Fibroblast of lung (primary cell): ENCODE results near the gene NOX3. TPM values are rescaled to one million over a fixed set of nuclear protein-coding genes. Genes with fewer than 3 reads are reported as not detected.
A peak's percentile ranks its signal among the peaks of the same experiment; 100 is the strongest.

Experiments
- DNase-seq, 2 donors: peaks; one replicate each; pipeline versions ENCODE4 v3.0.0 to v3.0.0-alpha.2; 2010; ENCODE audit warnings: low read depth in 2 of 2
- H2AFZ ChIP-seq: 2 replicates; pipeline ENCODE4 v1.5.1; 2012; ENCODE audit warnings: low read length, control low read depth, inconsistent platforms
- H3K27ac ChIP-seq: 2 replicates; pipeline ENCODE4 v1.5.1; 2011; ENCODE audit warnings: low read length, control low read depth; ENCODE audit not compliant: insufficient read depth
- H3K27me3 ChIP-seq: 2 replicates; pipeline ENCODE4 v1.5.1; 2011; ENCODE audit warnings: mild to moderate bottlenecking, low read length; ENCODE audit not compliant: control insufficient read depth, insufficient read depth
- H3K36me3 ChIP-seq: 2 replicates; pipeline ENCODE4 v1.5.1; 2011; ENCODE audit warnings: low read length; ENCODE audit not compliant: control insufficient read depth, insufficient read depth
- H3K4me1 ChIP-seq: 2 replicates; pipeline ENCODE4 v1.5.1; 2011; ENCODE audit warnings: low read length; ENCODE audit not compliant: control insufficient read depth, insufficient read depth; ENCODE audit errors: extremely low read depth
- H3K4me2 ChIP-seq: 2 replicates; pipeline ENCODE4 v1.5.1; 2011; ENCODE audit warnings: low read length, control low read depth; ENCODE audit not compliant: insufficient read depth; ENCODE audit errors: extremely low read depth
- H3K4me3 ChIP-seq, 4 experiments: fragments of 200-600 bp in 1 of 4; sonication (generic) in 1 of 4; replicated peaks in 1 of 4; 2 replicates each; pipeline ENCODE4 v1.5.1; 2011 to 2016; ENCODE audit warnings: low read length in 4 of 4, low read depth in 3 of 4, mild to moderate bottlenecking in 3 of 4, control low read depth in 2 of 4, inconsistent platforms in 1 of 4, mixed read lengths in 1 of 4; ENCODE audit not compliant: insufficient read depth in 1 of 4; ENCODE audit errors: control extremely low read depth in 1 of 4
- H3K79me2 ChIP-seq: 2 replicates; pipeline ENCODE4 v1.5.1; 2012; ENCODE audit warnings: mild to moderate bottlenecking, low read length, inconsistent platforms; ENCODE audit not compliant: control insufficient read depth, insufficient read depth
- H3K9ac ChIP-seq: 2 replicates; pipeline ENCODE4 v1.5.1; 2011; ENCODE audit warnings: mild to moderate bottlenecking, low read length, control low read depth; ENCODE audit not compliant: insufficient read depth
- H3K9me3 ChIP-seq: 2 replicates; pipeline ENCODE4 v1.5.1; 2012; ENCODE audit warnings: low read depth, low read length; ENCODE audit not compliant: control insufficient read depth, insufficient read depth
- H4K20me1 ChIP-seq: 2 replicates; pipeline ENCODE4 v1.5.1; 2011; ENCODE audit warnings: low read length; ENCODE audit not compliant: control insufficient read depth, insufficient read depth; ENCODE audit errors: extremely low read depth
- CTCF ChIP-seq, 2 donors: IDR thresholded peaks in 1 of 2; conservative IDR thresholded peaks in 1 of 2; 1 replicate in 1 of 2; 2 replicates in 1 of 2; pipeline ENCODE4 v1.5.1; 2011 to 2012; ENCODE audit warnings: low read length in 2 of 2, control low read depth in 1 of 2, inconsistent platforms in 1 of 2, low read depth in 1 of 2, mild to moderate bottlenecking in 1 of 2
- EZH2 ChIP-seq: IDR thresholded peaks from 2 replicates; pipeline ENCODE4 v1.5.1; 2012; ENCODE audit warnings: low read length, control low read depth, mild to moderate bottlenecking; ENCODE audit errors: missing control alignments
- polyA plus RNA-seq, 2 donors: library from polyadenylated mRNA; depleted of rRNA in 1 of 2; stranded (reverse) in 1 of 2; unstranded in 1 of 2; fragments of >200 nt; gene quantifications; 2 replicates each; pipeline ENCODE4 v1.2.1, GENCODE V29; 2011 to 2012; ENCODE audit warnings: missing spikeins in 1 of 2
- total RNA-seq: library from RNA; depleted of rRNA; stranded (reverse); fragments of >200 nt; gene quantifications from 2 replicates; pipeline ENCODE4 v1.2.1, GENCODE V29; 2014

NOX3 gene
- total and polyA plus RNA-seq, 2 donors (not counting 1 experiment from before 2014, with no cell fraction given) = not detected

- H3K27ac ChIP-seq = no peak overlapping the region
- no peak overlapping the region for H3K9ac ChIP-seq
- no peaks in the 10 kb centered on the region for H3K9me3 ChIP-seq
- no peak overlapping the region for H3K4me3 ChIP-seq
- TF ChIP-seq EZH2 (no peak), CTCF (conservative IDR thresholded peaks at IDR 0.05 in 1 of 2, IDR thresholded peaks at IDR 0.05 in 1 of 2; ENCODE audit: low read depth in 1 of 2, low read length in 2 of 2) (no peak)
- H3K4me2 ChIP-seq = no peak overlapping the region
- DNase-seq = no peak
- H3K4me1 ChIP-seq = no peaks in the 10 kb centered on the region
- no peaks in the 10 kb centered on the region for H3K36me3 ChIP-seq
- no peaks in the 10 kb centered on the region for H3K27me3 ChIP-seq
- no peaks in the 10 kb centered on the region for H4K20me1 ChIP-seq
- no peak overlapping the region for H2AFZ ChIP-seq
- no peaks in the 10 kb centered on the region for H3K79me2 ChIP-seq
These were observed 104.1 kb downstream of the NOX3 start for GRCh38 chr6:155351273-155352129.

- no peaks in the 10 kb centered on the region for H3K27me3 ChIP-seq
- no peak for DNase-seq
- H2AFZ ChIP-seq = no peak overlapping the region
- H3K4me3 ChIP-seq = no peak overlapping the region
- TF ChIP-seq EZH2 = no peak
- no peak for TF ChIP-seq CTCF (conservative IDR thresholded peaks at IDR 0.05 in 1 of 2, IDR thresholded peaks at IDR 0.05 in 1 of 2; ENCODE audit: low read depth in 1 of 2, low read length in 2 of 2)
- no peak overlapping the region for H3K27ac ChIP-seq
- no peaks in the 10 kb centered on the region for H3K79me2 ChIP-seq
- no peaks in the 10 kb centered on the region for H4K20me1 ChIP-seq
- H3K4me1 ChIP-seq = no peaks in the 10 kb centered on the region
- no peak overlapping the region for H3K9ac ChIP-seq
- no peaks in the 10 kb centered on the region for H3K36me3 ChIP-seq
- H3K9me3 ChIP-seq = no peaks in the 10 kb centered on the region
- H3K4me2 ChIP-seq = no peak overlapping the region
These were observed 105.7 kb downstream of the NOX3 start for GRCh38 chr6:155349956-155350355.

- Histone ChIP-seq H3K27me3 (no peaks in the 10 kb centered on the region), H3K27ac (no peak overlapping the region), H2AFZ (no peak overlapping the region), H3K79me2 (no peaks in the 10 kb centered on the region), H3K4me3 (no peak overlapping the region), H3K9me3 (no peaks in the 10 kb centered on the region), H4K20me1 (no peaks in the 10 kb centered on the region), H3K36me3 (no peaks in the 10 kb centered on the region), H3K4me1 (no peaks in the 10 kb centered on the region), H3K9ac (no peak overlapping the region), H3K4me2 (no peak overlapping the region)
- TF ChIP-seq EZH2 (no peak), CTCF (conservative IDR thresholded peaks at IDR 0.05 in 1 of 2, IDR thresholded peaks at IDR 0.05 in 1 of 2; ENCODE audit: low read depth in 1 of 2, low read length in 2 of 2) (no peak)
- DNase-seq = peak in 1 of 2 donors; percentile 63
These were observed 106.5 kb downstream of the NOX3 start for GRCh38 chr6:155349129-155349528.
